Peyer's patch (tissue), 4 donors: ENCODE results near the gene MPPED1. TPM values are rescaled to one million over a fixed set of nuclear protein-coding genes. Genes with fewer than 3 reads are reported as not detected.

Experiments
- DNase-seq, 3 donors: peaks; one replicate each; pipeline ENCODE4 v3.0.0-alpha.2; 2017 to 2019
- H3K27ac ChIP-seq, 4 donors: fragments of 200-600 bp; sonication (generic); one replicate each; pipeline ENCODE4 v1.5.1; 2016 to 2019
- H3K27me3 ChIP-seq, 2 donors: fragments of 200-600 bp; sonication (generic); one replicate each; pipeline ENCODE4 v1.5.1; 2019
- H3K36me3 ChIP-seq, 3 donors: fragments of 200-600 bp; sonication (generic); one replicate each; pipeline ENCODE4 v1.5.1; 2016 to 2019
- H3K4me1 ChIP-seq, 4 donors: fragments of 200-600 bp; sonication (generic); one replicate each; pipeline ENCODE4 v1.5.1; 2016 to 2019
- H3K4me3 ChIP-seq, 4 donors: fragments of 200-600 bp; sonication (generic); 1 replicate in 3 of 4; 2 replicates in 1 of 4; pipeline ENCODE4 v1.5.1; 2016 to 2019; ENCODE audit warnings: mild to moderate bottlenecking in 1 of 4
- H3K9me3 ChIP-seq, 4 donors: fragments of 200-600 bp; sonication (generic); one replicate each; pipeline ENCODE4 v1.5.1; 2016 to 2019; ENCODE audit warnings: mild to moderate bottlenecking in 1 of 4
- CTCF ChIP-seq, 6 experiments: fragments of 450-650 bp in 4 of 6; fragments of 200-600 bp in 2 of 6; sonication (generic) in 1 of 6; IDR thresholded peaks; one replicate each; pipeline ENCODE4 v1.5.1; 2017 to 2019; ENCODE audit warnings: antibody characterized with exemption in 6 of 6, mild to moderate bottlenecking in 3 of 6, moderate library complexity in 1 of 6
- POLR2A ChIP-seq, 2 donors: fragments of 450-650 bp; IDR thresholded peaks; one replicate each; pipeline ENCODE4 v1.5.1; 2017; ENCODE audit warnings: antibody characterized with exemption in 2 of 2, mild to moderate bottlenecking in 2 of 2, moderate library complexity in 2 of 2
- total RNA-seq, 4 donors: library from RNA; depleted of rRNA; stranded (reverse); fragments of >200 nt; gene quantifications; one replicate each; pipeline ENCODE4 v1.1.0, GENCODE V29; 2016

The MPPED1 gene
- total RNA-seq, 4 donors from 2014 or later = not detected

DNA sequence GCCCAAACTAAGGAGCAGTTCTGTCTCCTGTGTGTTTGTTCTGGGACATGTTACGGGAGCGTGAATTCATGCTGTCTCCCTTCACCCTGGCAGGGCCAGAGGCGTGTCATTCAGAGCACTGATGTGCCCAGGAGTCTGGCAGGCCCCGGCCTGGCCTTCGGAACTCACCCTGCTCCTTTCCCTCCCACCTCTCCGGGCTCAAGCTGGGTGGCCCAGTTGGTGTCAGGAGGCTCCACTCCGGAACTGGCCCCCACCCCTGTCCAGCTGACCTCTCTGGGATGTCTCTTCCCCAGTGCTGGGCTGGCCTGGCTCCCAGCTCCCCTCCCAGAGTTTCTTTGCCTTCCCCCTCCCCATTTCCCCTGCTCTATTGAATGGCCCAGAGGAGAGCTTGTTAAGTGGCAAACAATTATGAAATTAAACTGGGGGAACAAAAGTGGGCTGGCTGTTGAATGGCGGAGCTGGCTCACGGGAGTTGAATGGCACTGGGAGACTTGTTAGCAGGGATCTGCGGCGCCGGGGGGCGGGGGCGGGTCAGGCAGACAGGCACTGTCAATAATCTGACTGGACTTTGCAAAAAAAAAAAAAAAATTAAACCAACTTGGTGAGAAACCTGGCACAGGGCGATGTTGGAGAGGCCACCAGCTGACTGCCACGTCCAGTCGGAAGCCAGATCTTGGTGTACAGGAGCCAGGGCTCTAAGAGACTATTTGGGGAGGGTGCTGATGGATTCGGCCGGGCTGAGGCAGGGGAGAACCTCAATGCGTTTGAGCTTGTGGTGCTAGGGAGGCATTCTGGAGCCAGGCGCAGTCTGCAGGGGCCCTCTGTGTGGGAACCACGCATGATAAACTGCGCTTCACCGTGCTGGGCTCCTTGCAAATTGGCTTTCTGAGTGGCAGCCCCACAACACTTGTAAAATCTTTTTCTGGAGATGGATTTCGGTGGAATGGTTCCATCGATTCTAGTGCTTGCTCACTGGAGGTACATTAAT, 1.3 kb downstream of the MPPED1 start:
- TF ChIP-seq CTCF (IDR thresholded peaks at IDR 0.05) = no peak
- no peak for TF ChIP-seq POLR2A (IDR thresholded peaks at IDR 0.05)
- DNase-seq = no peak
- H3K4me1 ChIP-seq = no peaks in the 10 kb centered on the region
- no peak overlapping the region for H3K27ac ChIP-seq
- no peaks in the 10 kb centered on the region for H3K27me3 ChIP-seq
- no peaks in the 10 kb centered on the region for H3K36me3 ChIP-seq
- H3K4me3 ChIP-seq = no peak overlapping the region
- no peaks in the 10 kb centered on the region for H3K9me3 ChIP-seq

GRCh38 chr22:43413826-43414225, 2.0 kb downstream of the MPPED1 start:
- no peak for DNase-seq
- Histone ChIP-seq H3K9me3 (no peaks in the 10 kb centered on the region), H3K4me3 (no peak overlapping the region), H3K27me3 (no peaks in the 10 kb centered on the region), H3K4me1 (no peaks in the 10 kb centered on the region), H3K27ac (no peak overlapping the region), H3K36me3 (no peaks in the 10 kb centered on the region)
- no peak for TF ChIP-seq CTCF (IDR thresholded peaks at IDR 0.05)
- TF ChIP-seq POLR2A (IDR thresholded peaks at IDR 0.05) = no peak

DNA sequence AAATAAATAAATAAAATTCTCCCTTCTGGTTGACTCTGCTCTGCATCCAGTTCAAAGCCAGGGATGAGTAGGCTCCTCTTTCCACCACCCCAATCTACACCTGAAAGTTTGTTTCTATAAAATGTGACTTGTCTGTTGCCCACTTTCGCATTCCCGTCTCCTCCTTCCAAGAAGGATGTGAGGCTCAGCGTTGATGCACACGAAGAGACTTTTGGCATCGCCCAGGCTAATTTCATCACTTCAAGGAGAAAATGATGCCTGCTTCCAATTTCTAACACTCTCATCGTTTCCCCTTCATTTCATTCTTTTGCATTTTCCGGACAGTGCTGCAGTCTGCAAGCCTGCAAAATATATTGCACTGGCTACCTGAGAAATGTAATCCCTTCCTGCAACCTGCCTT, 3.9 kb downstream of the MPPED1 start:
- no peak overlapping the region for H3K4me3 ChIP-seq
- no peaks in the 10 kb centered on the region for H3K9me3 ChIP-seq
- no peaks in the 10 kb centered on the region for H3K36me3 ChIP-seq
- no peak for TF ChIP-seq POLR2A (IDR thresholded peaks at IDR 0.05)
- TF ChIP-seq CTCF (IDR thresholded peaks at IDR 0.05) = no peak
- no peaks in the 10 kb centered on the region for H3K4me1 ChIP-seq
- H3K27me3 ChIP-seq = no peaks in the 10 kb centered on the region
- DNase-seq = no peak
- no peak overlapping the region for H3K27ac ChIP-seq

DNA sequence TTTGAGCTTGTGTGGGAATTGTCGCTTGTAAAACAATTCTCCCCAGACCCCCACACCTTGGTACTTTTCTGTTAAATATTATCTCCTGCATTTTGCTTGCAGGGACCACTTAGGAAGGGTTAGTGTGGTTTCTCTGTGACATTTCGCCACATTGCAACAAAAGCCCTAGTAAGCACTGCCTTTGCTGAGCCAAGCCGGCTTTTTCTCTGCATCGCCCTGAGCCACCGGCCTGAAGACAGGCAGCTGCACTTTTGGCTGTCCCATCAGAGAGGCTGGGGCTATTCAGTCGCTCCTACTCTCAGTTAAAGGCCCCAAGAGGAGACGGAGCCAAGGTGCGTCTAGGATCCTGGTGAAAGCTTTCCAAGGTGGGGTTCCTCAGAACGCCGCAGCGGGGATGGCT, 5.7 kb downstream of the MPPED1 start:
- Histone ChIP-seq H3K4me3 (no peak overlapping the region), H3K9me3 (no peaks in the 10 kb centered on the region), H3K27me3 (no peaks in the 10 kb centered on the region), H3K36me3 (no peaks in the 10 kb centered on the region), H3K27ac (no peak overlapping the region), H3K4me1 (no peaks in the 10 kb centered on the region)
- no peak for DNase-seq
- no peak for TF ChIP-seq POLR2A (IDR thresholded peaks at IDR 0.05)

DNA sequence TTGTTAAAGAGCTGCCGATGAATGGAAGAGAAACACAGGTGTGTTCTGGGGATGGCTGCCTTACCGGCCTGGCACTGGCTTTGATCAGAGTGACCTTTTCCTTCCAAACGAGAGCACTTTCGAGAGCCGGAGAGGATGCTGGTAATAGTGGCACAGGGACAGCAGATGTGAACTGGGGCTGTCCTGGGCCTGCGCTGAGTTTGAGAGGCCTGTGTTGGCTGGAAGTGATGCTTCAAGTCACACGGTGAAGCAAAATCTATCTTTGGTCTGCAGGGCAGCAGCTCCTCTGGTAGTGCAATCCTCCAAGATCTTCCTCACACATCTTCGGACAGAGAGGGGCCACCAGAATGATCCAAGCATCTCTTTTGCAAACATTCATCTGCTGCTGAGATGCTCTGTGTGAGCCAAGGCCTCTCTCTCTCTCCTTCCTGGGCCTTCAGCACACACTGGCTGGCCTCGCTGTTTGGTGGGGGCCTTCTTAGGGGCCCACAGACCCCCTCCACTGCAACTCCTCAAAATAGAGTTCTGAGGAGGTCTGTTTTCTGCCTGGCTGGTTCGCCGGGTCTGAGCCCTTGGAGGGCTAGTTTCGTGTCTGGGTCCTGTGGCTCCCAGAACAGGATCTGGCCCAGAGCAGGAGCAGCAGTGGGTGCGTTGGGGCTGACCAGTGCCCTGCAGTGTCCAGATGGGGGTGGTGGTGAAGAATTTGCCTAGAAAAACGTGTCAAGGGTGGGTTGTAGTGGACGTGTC, 6.4 kb downstream of the MPPED1 start:
- DNase-seq = no peak
- no peaks in the 10 kb centered on the region for H3K27me3 ChIP-seq
- H3K36me3 ChIP-seq = no peaks in the 10 kb centered on the region
- no peak overlapping the region for H3K27ac ChIP-seq
- no peak overlapping the region for H3K4me3 ChIP-seq
- H3K9me3 ChIP-seq = no peaks in the 10 kb centered on the region
- no peak for TF ChIP-seq POLR2A (IDR thresholded peaks at IDR 0.05)
- TF ChIP-seq CTCF (IDR thresholded peaks at IDR 0.05) = no peak
- no peaks in the 10 kb centered on the region for H3K4me1 ChIP-seq
